Loucy (cell line): ENCODE data around the gene GNAO1.

ENCODE experiments used
- EZH2phosphoT487 ChIP-seq: fragments of 200-600 bp; IDR thresholded peaks from 2 replicates; pipeline ENCODE4 v1.6.1; 2018; ENCODE audit warnings: antibody characterized with exemption, mild to moderate bottlenecking, moderate library complexity, borderline replicate concordance
- TF ChIP-seq, protein P1 (sequence below): fragments of 200-600 bp; sonication (generic); conservative IDR thresholded peaks from 2 replicates; pipeline ENCODE4 v1.5.1; 2014; ENCODE audit warnings: mild to moderate bottlenecking, antibody characterized with exemption, low read length

DNA sequence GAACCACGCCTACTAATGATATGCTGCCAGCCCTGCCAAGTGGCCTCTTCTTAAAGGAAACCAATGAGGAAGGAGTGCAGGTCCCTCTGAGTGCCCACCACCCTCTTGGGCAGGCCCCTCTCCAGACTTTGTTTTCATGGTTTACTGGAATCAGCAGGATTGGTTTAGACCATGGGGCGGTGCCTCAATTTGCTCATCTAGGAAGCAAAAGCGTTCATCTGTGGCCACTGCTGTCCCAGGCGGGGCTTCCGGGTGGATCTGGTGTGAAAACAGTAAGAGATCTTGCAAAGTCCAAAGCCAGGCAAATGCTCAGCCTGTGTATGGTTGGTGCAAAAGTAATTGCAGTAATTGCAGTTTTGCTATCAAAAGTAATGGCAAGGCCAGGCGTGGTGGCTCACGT lies 162.7 kb downstream of the GNAO1 start:
- TF ChIP-seq, protein P1, sequence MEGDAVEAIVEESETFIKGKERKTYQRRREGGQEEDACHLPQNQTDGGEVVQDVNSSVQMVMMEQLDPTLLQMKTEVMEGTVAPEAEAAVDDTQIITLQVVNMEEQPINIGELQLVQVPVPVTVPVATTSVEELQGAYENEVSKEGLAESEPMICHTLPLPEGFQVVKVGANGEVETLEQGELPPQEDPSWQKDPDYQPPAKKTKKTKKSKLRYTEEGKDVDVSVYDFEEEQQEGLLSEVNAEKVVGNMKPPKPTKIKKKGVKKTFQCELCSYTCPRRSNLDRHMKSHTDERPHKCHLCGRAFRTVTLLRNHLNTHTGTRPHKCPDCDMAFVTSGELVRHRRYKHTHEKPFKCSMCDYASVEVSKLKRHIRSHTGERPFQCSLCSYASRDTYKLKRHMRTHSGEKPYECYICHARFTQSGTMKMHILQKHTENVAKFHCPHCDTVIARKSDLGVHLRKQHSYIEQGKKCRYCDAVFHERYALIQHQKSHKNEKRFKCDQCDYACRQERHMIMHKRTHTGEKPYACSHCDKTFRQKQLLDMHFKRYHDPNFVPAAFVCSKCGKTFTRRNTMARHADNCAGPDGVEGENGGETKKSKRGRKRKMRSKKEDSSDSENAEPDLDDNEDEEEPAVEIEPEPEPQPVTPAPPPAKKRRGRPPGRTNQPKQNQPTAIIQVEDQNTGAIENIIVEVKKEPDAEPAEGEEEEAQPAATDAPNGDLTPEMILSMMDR: no peak
- no peak for TF ChIP-seq EZH2phosphoT487
